Stimulated activated CD4-positive, alpha-beta T cell treated with anti-CD3 and anti-CD28 coated beads, TNF-alpha, amount 100 ng/mL, for 48 hours (primary cell): ENCODE data around the gene ECI1.
"Not testable (repeated sequence)": the region's sequence is repeated elsewhere in the genome, so short reads cannot be mapped to it uniquely, and the experiment has no call there.

Experiments
- DNase-seq, 3 donors: peaks; one replicate each; pipeline ENCODE4 v3.0.0-alpha.2; 2020; ENCODE audit warnings: low read depth in 3 of 3

The ECI1 gene

GRCh38 chr16:2280461-2280860, 29.1 kb upstream of the ECI1 start:
- no peak for DNase-seq

- DNase-seq, result no peak
Observed at GRCh38 chr16:2278956-2279800, 27.8 kb upstream of the ECI1 start.

- DNase-seq, result no peak
Observed at GRCh38 chr16:2278272-2278608, 26.9 kb upstream of the ECI1 start.

- DNase-seq, result no peak
Observed at GRCh38 chr16:2277466-2278271, 26.3 kb upstream of the ECI1 start.

- DNase-seq, result no peak
Observed at GRCh38 chr16:2276368-2277195, 25.2 kb upstream of the ECI1 start.

GRCh38 chr16:2275476-2276367, 24.3 kb upstream of the ECI1 start:
- DNase-seq, result no peak

- DNase-seq, result no peak
Observed at GRCh38 chr16:2273931-2274330, 22.5 kb upstream of the ECI1 start.

- DNase-seq, result no peak
Observed at GRCh38 chr16:2273484-2273883, 22.1 kb upstream of the ECI1 start.

- no peak for DNase-seq
Observed at GRCh38 chr16:2271848-2272461, 20.6 kb upstream of the ECI1 start.

GRCh38 chr16:2270588-2271470, 19.4 kb upstream of the ECI1 start:
- DNase-seq, result no peak

- no peak for DNase-seq
Observed at GRCh38 chr16:2270070-2270462, 18.7 kb upstream of the ECI1 start.

GRCh38 chr16:2267913-2268666, 16.7 kb upstream of the ECI1 start, which contains the start of gene RNPS1:
RNPS1 (minus strand) TSS chr16:2268126; CDS start chr16:2264643, 3,483 bp downstream.
- peak; percentile 92 to 97 (median 94) for DNase-seq

GRCh38 chr16:2267505-2267912, 16.1 kb upstream of the ECI1 start:
- DNase-seq, result not testable (repeated sequence)

GRCh38 chr16:2266887-2267286, 15.5 kb upstream of the ECI1 start:
- DNase-seq, result not testable (repeated sequence)

- not testable (repeated sequence) for DNase-seq
Observed at GRCh38 chr16:2263026-2263425, 11.6 kb upstream of the ECI1 start.

- DNase-seq, result no peak
Observed at GRCh38 chr16:2260250-2260649, 8.9 kb upstream of the ECI1 start.

GRCh38 chr16:2258530-2258929, 7.1 kb upstream of the ECI1 start:
- DNase-seq, result not testable (repeated sequence)

- DNase-seq, result no peak
Observed at GRCh38 chr16:2257726-2258125, 6.3 kb upstream of the ECI1 start.
